Measurements from ENCODE around the gene TBC1D23.
"Not testable (repeated sequence)": the region's sequence is repeated elsewhere in the genome, so short reads cannot be mapped to it uniquely, and the experiment has no call there.

The TBC1D23 gene

GRCh38 chr3:100228247-100228646 is 32.5 kb upstream of the TBC1D23 start:
- no peaks in the 10 kb centered on the region for H3K36me3 ChIP-seq (ENCODE audit: insufficient read depth, low read length)
- H3K27me3 ChIP-seq (ENCODE audit: insufficient read depth, low read length): no peaks in the 10 kb centered on the region
- H3K4me1 ChIP-seq (ENCODE audit: insufficient read depth, low read length, severe bottlenecking): no peaks in the 10 kb centered on the region
- H3F3A ChIP-seq (ENCODE audit: insufficient read depth, low read length): no peaks in the 10 kb centered on the region
- H3K79me2 ChIP-seq (ENCODE audit: insufficient read depth, low read length): no peaks in the 10 kb centered on the region
- no peak overlapping the region for H3K4me3 ChIP-seq (ENCODE audit: low read depth, low read length, poor library complexity, severe bottlenecking)
- TF ChIP-seq EZH2 (IDR thresholded peaks at IDR 0.05; ENCODE audit: borderline replicate concordance, low read length): no peak
- TF ChIP-seq, protein P1, sequence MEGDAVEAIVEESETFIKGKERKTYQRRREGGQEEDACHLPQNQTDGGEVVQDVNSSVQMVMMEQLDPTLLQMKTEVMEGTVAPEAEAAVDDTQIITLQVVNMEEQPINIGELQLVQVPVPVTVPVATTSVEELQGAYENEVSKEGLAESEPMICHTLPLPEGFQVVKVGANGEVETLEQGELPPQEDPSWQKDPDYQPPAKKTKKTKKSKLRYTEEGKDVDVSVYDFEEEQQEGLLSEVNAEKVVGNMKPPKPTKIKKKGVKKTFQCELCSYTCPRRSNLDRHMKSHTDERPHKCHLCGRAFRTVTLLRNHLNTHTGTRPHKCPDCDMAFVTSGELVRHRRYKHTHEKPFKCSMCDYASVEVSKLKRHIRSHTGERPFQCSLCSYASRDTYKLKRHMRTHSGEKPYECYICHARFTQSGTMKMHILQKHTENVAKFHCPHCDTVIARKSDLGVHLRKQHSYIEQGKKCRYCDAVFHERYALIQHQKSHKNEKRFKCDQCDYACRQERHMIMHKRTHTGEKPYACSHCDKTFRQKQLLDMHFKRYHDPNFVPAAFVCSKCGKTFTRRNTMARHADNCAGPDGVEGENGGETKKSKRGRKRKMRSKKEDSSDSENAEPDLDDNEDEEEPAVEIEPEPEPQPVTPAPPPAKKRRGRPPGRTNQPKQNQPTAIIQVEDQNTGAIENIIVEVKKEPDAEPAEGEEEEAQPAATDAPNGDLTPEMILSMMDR (IDR thresholded peaks at IDR 0.05; ENCODE audit: low read length): no peak
- H3K9me2 ChIP-seq (ENCODE audit: low read depth, low read length): no peaks in the 10 kb centered on the region
- no peak overlapping the region for H2AFZ ChIP-seq (ENCODE audit: low read length)
- no peak overlapping the region for H3K9ac ChIP-seq (ENCODE audit: low read length)
- H3K27ac ChIP-seq (ENCODE audit: low read depth, low read length, poor library complexity, severe bottlenecking): no peak overlapping the region
- H4K20me1 ChIP-seq (ENCODE audit: insufficient read depth, low read length): no peaks in the 10 kb centered on the region
- H3K4me2 ChIP-seq (ENCODE audit: low read length): no peak overlapping the region
- H3K9me3 ChIP-seq (ENCODE audit: low read length): no peaks in the 10 kb centered on the region

DNA sequence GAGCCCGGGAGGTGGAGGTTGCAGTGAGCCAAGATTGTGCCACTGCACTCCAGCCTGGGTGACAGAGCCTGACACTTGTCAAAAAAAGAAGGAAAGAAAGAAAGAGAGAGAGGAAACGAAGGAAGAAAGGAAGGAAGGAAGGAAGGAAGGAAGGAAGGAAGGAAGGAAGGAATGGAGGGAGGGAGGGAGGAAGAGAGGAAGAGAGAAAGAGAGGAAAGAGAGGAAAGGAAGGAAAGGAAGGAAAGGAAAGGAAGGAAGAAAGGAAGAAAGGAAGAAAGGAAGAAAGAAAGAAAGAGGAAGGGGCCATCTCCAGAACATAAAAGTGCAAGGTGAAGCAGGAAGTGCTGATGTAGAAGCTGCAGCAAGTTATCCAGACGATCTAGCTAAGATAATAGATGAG is 31.6 kb upstream of the TBC1D23 start:
- not testable (repeated sequence) for H3K4me2 ChIP-seq (ENCODE audit: low read length); H3K9ac ChIP-seq (ENCODE audit: low read length); H2AFZ ChIP-seq (ENCODE audit: low read length); H3K27ac ChIP-seq (ENCODE audit: low read depth, low read length, poor library complexity, severe bottlenecking); H3K36me3 ChIP-seq (ENCODE audit: insufficient read depth, low read length); H3K27me3 ChIP-seq (ENCODE audit: insufficient read depth, low read length); H3K9me3 ChIP-seq (ENCODE audit: low read length); H3K79me2 ChIP-seq (ENCODE audit: insufficient read depth, low read length); H4K20me1 ChIP-seq (ENCODE audit: insufficient read depth, low read length); H3K4me1 ChIP-seq (ENCODE audit: insufficient read depth, low read length, severe bottlenecking); H3F3A ChIP-seq (ENCODE audit: insufficient read depth, low read length); H3K9me2 ChIP-seq (ENCODE audit: low read depth, low read length); H3K4me3 ChIP-seq (ENCODE audit: low read depth, low read length, poor library complexity, severe bottlenecking)

GRCh38 chr3:100230710-100231109 is 30.1 kb upstream of the TBC1D23 start:
- H3K27ac ChIP-seq (ENCODE audit: low read depth, low read length, poor library complexity, severe bottlenecking): no peak overlapping the region
- H3K9me2 ChIP-seq (ENCODE audit: low read depth, low read length): no peaks in the 10 kb centered on the region
- H3K4me1 ChIP-seq (ENCODE audit: insufficient read depth, low read length, severe bottlenecking): no peaks in the 10 kb centered on the region
- no peaks in the 10 kb centered on the region for H3K79me2 ChIP-seq (ENCODE audit: insufficient read depth, low read length)
- no peak overlapping the region for H3K9ac ChIP-seq (ENCODE audit: low read length)
- no peaks in the 10 kb centered on the region for H3F3A ChIP-seq (ENCODE audit: insufficient read depth, low read length)
- no peaks in the 10 kb centered on the region for H3K27me3 ChIP-seq (ENCODE audit: insufficient read depth, low read length)
- no peak overlapping the region for H3K4me3 ChIP-seq (ENCODE audit: low read depth, low read length, poor library complexity, severe bottlenecking)
- H3K4me2 ChIP-seq (ENCODE audit: low read length): no peak overlapping the region
- H4K20me1 ChIP-seq (ENCODE audit: insufficient read depth, low read length): no peaks in the 10 kb centered on the region
- H3K36me3 ChIP-seq (ENCODE audit: insufficient read depth, low read length): no peaks in the 10 kb centered on the region
- H2AFZ ChIP-seq (ENCODE audit: low read length): no peak overlapping the region
- TF ChIP-seq, protein P1 (IDR thresholded peaks at IDR 0.05; ENCODE audit: low read length): no peak
- no peak for TF ChIP-seq EZH2 (IDR thresholded peaks at IDR 0.05; ENCODE audit: borderline replicate concordance, low read length)
- H3K9me3 ChIP-seq (ENCODE audit: low read length): no peaks in the 10 kb centered on the region

GRCh38 chr3:100231668-100232067 is 29.1 kb upstream of the TBC1D23 start:
- no peaks in the 10 kb centered on the region for H4K20me1 ChIP-seq (ENCODE audit: insufficient read depth, low read length)
- no peaks in the 10 kb centered on the region for H3K79me2 ChIP-seq (ENCODE audit: insufficient read depth, low read length)
- H3K27ac ChIP-seq (ENCODE audit: low read depth, low read length, poor library complexity, severe bottlenecking): no peak overlapping the region
- no peaks in the 10 kb centered on the region for H3F3A ChIP-seq (ENCODE audit: insufficient read depth, low read length)
- H3K4me2 ChIP-seq (ENCODE audit: low read length): no peak overlapping the region
- H3K4me3 ChIP-seq (ENCODE audit: low read depth, low read length, poor library complexity, severe bottlenecking): no peak overlapping the region
- no peak overlapping the region for H3K9ac ChIP-seq (ENCODE audit: low read length)
- no peaks in the 10 kb centered on the region for H3K4me1 ChIP-seq (ENCODE audit: insufficient read depth, low read length, severe bottlenecking)
- H3K9me2 ChIP-seq (ENCODE audit: low read depth, low read length): no peaks in the 10 kb centered on the region
- H2AFZ ChIP-seq (ENCODE audit: low read length): no peak overlapping the region
- H3K9me3 ChIP-seq (ENCODE audit: low read length): no peaks in the 10 kb centered on the region
- TF ChIP-seq EZH2 (IDR thresholded peaks at IDR 0.05; ENCODE audit: borderline replicate concordance, low read length): no peak
- TF ChIP-seq, protein P1 (IDR thresholded peaks at IDR 0.05; ENCODE audit: low read length): no peak
- H3K36me3 ChIP-seq (ENCODE audit: insufficient read depth, low read length): no peaks in the 10 kb centered on the region
- no peaks in the 10 kb centered on the region for H3K27me3 ChIP-seq (ENCODE audit: insufficient read depth, low read length)
